ENCODE data around the gene SH2D1A. TPM values are rescaled to one million over a fixed set of nuclear protein-coding genes. Genes with fewer than 3 reads are reported as not detected.
"Not testable (repeated sequence)": the region's sequence is repeated elsewhere in the genome, so short reads cannot be mapped to it uniquely, and the experiment has no call there.

The SH2D1A gene
- total RNA-seq (ENCODE audit: low replicate concordance), result not detected in 2 replicates
- long read RNA-seq, result 0 reads

DNA sequence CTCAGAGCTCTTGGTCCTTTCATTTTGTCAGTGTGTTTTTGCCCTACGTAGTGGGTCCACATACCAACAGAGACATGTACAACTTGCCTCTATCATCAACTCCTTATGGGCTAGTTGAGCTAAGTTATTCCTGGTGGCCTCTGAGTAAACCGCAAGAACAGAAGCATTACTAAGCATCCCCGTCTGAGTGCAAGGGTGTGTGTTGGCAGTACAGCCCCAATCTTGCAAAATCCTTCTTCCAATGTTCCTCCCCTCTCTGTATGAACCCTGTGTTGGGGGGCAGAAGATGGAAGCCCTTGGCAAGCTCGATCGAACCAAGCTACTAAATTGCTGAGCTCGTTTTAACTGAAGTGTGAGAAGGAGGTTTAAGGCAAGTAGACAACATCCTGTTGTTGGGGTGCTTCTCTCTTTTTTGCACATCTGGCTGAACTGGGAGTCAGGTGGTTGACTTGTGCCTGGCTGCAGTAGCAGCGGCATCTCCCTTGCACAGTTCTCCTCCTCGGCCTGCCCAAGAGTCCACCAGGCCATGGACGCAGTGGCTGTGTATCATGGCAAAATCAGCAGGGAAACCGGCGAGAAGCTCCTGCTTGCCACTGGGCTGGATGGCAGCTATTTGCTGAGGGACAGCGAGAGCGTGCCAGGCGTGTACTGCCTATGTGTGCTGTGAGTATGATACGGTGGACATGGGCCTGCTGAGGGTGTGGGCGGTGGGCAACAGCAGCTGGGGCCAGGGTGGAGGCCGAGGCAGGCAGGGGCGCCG, at the start of gene SH2D1A:
Gene SH2D1A, plus strand, starts transcription at position 447 of the 760 bp plus-strand sequence. Its CDS starts 80 bp downstream, at position 527.
- no peaks in the 10 kb centered on the region for H3K36me3 Mint-ChIP-seq
- H3K4me1 Mint-ChIP-seq (ENCODE audit: unreplicated experiment), result no peaks in the 10 kb centered on the region

DNA sequence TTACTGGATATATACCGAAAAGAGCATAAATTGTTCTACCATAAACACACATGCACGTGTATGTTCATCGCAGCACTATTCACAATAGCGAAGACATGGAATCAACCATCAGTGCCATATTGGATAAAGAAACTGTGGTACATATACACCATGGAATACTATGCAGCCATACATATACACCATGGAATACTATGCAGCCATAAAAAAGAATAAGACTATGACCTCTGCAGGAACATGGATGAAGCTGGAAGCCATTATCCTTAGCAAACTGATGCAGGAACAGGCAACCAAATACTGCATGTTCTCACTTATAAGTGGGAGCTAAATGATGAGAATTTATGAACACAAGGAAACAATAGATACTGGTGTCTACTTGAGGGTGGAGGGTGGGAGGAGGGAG, 47.0 kb upstream of the SH2D1A start:
- not testable (repeated sequence) for H3K27ac Mint-ChIP-seq

More for the DNA sequence above, at the start of gene SH2D1A:
- no peaks in the 10 kb centered on the region for H3K9me3 Mint-ChIP-seq
- no peak for DNase-seq (ENCODE audit: extremely low spot score, unreplicated experiment)
- no peaks in the 10 kb centered on the region for H3K27me3 Mint-ChIP-seq
- no peak within 1 kb of the TSS for H3K27ac Mint-ChIP-seq
- TF ChIP-seq, protein P1, sequence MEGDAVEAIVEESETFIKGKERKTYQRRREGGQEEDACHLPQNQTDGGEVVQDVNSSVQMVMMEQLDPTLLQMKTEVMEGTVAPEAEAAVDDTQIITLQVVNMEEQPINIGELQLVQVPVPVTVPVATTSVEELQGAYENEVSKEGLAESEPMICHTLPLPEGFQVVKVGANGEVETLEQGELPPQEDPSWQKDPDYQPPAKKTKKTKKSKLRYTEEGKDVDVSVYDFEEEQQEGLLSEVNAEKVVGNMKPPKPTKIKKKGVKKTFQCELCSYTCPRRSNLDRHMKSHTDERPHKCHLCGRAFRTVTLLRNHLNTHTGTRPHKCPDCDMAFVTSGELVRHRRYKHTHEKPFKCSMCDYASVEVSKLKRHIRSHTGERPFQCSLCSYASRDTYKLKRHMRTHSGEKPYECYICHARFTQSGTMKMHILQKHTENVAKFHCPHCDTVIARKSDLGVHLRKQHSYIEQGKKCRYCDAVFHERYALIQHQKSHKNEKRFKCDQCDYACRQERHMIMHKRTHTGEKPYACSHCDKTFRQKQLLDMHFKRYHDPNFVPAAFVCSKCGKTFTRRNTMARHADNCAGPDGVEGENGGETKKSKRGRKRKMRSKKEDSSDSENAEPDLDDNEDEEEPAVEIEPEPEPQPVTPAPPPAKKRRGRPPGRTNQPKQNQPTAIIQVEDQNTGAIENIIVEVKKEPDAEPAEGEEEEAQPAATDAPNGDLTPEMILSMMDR (conservative IDR thresholded peaks at IDR 0.05), result no peak
- H3K4me3 Mint-ChIP-seq, result no peak within 1 kb of the TSS

DNA sequence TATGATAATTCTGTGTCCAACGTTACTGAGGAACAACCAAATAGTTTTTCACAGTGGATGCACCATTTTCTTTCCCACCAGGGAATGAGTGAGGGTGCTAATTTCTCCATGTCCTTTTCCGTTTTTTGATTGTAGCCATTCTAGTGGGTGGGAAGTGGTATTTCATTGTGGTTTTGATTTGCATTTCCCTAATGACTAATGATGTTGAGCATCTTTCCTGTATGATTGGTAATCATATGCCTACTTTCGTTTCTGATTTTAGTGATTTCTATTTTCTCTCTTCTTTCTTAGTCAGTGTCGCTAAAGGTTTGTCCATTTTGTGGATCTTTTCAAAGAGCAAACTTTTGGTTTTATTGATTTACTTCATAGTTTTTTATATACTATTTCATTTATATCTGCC, 46.0 kb upstream of the SH2D1A start:
- no peaks in the 10 kb centered on the region for H3K9me3 Mint-ChIP-seq
- no peaks in the 10 kb centered on the region for H3K27me3 Mint-ChIP-seq
- H3K36me3 Mint-ChIP-seq, result no peaks in the 10 kb centered on the region
- no peak for DNase-seq (ENCODE audit: extremely low spot score, unreplicated experiment)
- no peak overlapping the region for H3K4me3 Mint-ChIP-seq
- TF ChIP-seq, protein P1 (conservative IDR thresholded peaks at IDR 0.05), result no peak
- H3K4me1 Mint-ChIP-seq (ENCODE audit: unreplicated experiment), result no peaks in the 10 kb centered on the region
- H3K27ac Mint-ChIP-seq, result no peak overlapping the region

More for the DNA sequence above, 47.0 kb upstream of the SH2D1A start:
- not testable (repeated sequence) for H3K4me1 Mint-ChIP-seq (ENCODE audit: unreplicated experiment); DNase-seq (ENCODE audit: extremely low spot score, unreplicated experiment); H3K36me3 Mint-ChIP-seq; H3K27me3 Mint-ChIP-seq; H3K9me3 Mint-ChIP-seq; H3K4me3 Mint-ChIP-seq

DNA sequence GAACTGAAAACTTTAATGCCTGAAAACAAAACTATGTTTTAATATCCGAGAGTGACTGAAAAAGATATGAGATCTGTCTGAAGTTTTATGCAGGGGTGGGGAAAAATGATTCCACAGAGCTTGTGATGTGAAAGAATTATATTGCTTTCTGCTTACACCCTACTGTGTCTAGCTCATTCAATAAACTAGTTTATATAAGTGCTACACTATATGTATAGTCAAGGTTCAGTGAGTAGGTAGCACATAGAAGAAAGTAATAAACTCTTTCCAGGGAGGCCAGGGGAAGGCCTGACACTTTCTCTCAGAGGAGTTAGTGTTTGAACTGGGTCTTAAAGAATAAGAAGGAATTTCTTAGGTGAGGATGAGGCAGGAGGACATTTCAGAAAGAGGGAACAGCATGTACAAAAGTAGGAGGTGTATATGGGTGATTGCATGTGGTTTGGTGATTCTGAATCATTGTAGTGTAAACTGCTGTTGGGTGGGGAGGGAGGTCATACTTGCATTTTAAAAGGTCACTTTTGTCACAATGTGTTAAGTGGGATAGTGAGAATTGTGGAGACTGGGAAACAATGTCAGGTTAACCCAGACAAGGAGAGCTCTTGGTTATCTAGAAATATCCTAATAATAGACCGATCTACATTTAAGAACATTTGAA, 39.0 kb upstream of the SH2D1A start:
- Mint-ChIP-seq H3K27ac (no peak overlapping the region), H3K4me1 (ENCODE audit: unreplicated experiment) (no peaks in the 10 kb centered on the region), H3K36me3 (no peaks in the 10 kb centered on the region), H3K27me3 (no peaks in the 10 kb centered on the region), H3K9me3 (no peaks in the 10 kb centered on the region), H3K4me3 (no peak overlapping the region)
- DNase-seq (ENCODE audit: extremely low spot score, unreplicated experiment), result no peak
- TF ChIP-seq, protein P1 (conservative IDR thresholded peaks at IDR 0.05), result no peak

DNA sequence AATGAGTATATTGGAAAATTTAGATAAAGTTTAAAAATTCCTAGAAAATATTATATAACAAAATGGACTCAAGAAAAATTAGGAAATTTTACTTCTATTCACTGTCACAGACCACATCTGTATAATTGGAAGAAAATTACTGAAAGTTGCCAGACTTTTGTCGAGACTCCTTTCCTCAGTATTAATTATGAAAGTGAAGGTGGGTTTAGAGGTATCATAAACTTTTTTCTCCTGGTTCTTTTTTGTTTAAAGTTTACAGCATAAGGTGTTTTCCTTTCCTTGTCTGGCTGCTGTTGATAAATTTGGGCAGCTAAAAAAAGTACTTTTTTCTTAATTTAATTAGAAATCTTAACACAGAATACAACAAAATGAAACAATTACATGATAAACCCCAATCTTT, 20.6 kb upstream of the SH2D1A start:
- TF ChIP-seq, protein P1 (conservative IDR thresholded peaks at IDR 0.05), result no peak
- no peaks in the 10 kb centered on the region for H3K27me3 Mint-ChIP-seq
- no peak overlapping the region for H3K4me3 Mint-ChIP-seq
- H3K36me3 Mint-ChIP-seq, result no peaks in the 10 kb centered on the region
- no peak overlapping the region for H3K27ac Mint-ChIP-seq
- H3K4me1 Mint-ChIP-seq (ENCODE audit: unreplicated experiment), result no peaks in the 10 kb centered on the region
- no peak for DNase-seq (ENCODE audit: extremely low spot score, unreplicated experiment)
- no peaks in the 10 kb centered on the region for H3K9me3 Mint-ChIP-seq

DNA sequence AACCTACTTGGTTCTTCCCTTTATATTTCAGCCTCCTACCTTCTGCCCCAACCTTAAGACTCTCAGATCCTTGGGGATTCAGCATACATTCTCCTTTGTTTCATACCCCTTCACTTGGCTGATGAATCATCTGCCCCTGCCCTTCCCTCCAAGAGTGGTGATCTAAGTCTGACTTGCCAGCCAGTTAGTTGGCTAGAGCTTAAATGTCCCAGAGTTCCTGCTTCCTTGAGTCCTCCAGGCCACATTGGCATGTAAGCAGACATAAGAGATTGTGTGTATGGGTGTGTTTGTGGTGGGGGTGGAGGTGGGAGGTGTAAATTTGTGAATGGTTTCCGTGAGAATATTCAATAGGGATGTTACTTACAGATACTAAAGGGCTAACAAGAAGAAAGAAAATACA, 17.6 kb upstream of the SH2D1A start:
- H3K27me3 Mint-ChIP-seq, result no peaks in the 10 kb centered on the region
- DNase-seq (ENCODE audit: extremely low spot score, unreplicated experiment), result no peak
- TF ChIP-seq, protein P1 (conservative IDR thresholded peaks at IDR 0.05), result no peak
- no peaks in the 10 kb centered on the region for H3K9me3 Mint-ChIP-seq
- no peaks in the 10 kb centered on the region for H3K36me3 Mint-ChIP-seq
- H3K27ac Mint-ChIP-seq, result no peak overlapping the region
- H3K4me1 Mint-ChIP-seq (ENCODE audit: unreplicated experiment), result no peaks in the 10 kb centered on the region
- H3K4me3 Mint-ChIP-seq, result no peak overlapping the region

Data from type B pancreatic cell (in vitro differentiated cells).